Coronary artery (tissue), 2 donors: ENCODE results near the gene POMC.

Experiments used
- DNase-seq: peaks from one replicate; pipeline ENCODE4 v3.0.0-alpha.2; 2017; ENCODE audit warnings: low spot score
- H3K27ac ChIP-seq, 2 donors: fragments of 200-600 bp; sonication (generic); one replicate each; pipeline ENCODE4 v1.5.1; 2016 to 2019
- H3K4me3 ChIP-seq: fragments of 200-600 bp; sonication (generic); 2 replicates; pipeline ENCODE4 v1.5.1; 2016; ENCODE audit warnings: mild to moderate bottlenecking, moderate library complexity
- TF ChIP-seq, protein P1 (sequence below): fragments of 200-600 bp; sonication (generic); IDR thresholded peaks from one replicate; pipeline ENCODE4 v1.5.1; 2019; ENCODE audit warnings: antibody characterized with exemption

Gene POMC

DNA sequence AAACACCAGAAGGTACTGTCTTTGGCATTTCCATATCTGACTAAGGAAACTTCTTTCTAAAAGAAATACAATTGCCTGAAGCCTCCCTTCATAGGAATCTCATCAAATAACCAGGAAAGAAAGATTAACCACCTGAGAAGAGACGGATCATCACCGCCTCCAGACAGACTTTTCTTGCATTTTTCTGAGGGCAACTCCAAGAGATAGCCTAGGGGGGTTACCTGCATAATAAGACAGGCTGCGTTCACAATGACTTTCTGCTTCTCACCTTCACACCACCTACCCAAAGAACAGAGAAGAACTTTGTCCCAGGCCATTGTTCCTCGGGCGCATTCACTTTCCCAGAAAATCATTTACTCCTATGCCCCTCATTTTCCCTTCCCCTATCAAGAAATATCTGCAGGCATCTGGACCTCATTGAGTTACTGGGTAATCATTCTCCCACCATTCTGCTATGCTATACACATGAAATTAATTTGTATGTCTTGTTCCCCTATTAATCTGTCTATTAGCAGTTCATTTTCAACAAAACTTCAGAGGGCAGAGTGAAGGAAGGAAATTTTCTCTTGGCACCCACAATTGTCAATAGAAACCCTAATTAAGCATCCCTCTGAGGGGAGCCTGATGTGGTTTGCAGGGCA lies 8.3 kb upstream of the POMC start:
- TF ChIP-seq, protein P1, sequence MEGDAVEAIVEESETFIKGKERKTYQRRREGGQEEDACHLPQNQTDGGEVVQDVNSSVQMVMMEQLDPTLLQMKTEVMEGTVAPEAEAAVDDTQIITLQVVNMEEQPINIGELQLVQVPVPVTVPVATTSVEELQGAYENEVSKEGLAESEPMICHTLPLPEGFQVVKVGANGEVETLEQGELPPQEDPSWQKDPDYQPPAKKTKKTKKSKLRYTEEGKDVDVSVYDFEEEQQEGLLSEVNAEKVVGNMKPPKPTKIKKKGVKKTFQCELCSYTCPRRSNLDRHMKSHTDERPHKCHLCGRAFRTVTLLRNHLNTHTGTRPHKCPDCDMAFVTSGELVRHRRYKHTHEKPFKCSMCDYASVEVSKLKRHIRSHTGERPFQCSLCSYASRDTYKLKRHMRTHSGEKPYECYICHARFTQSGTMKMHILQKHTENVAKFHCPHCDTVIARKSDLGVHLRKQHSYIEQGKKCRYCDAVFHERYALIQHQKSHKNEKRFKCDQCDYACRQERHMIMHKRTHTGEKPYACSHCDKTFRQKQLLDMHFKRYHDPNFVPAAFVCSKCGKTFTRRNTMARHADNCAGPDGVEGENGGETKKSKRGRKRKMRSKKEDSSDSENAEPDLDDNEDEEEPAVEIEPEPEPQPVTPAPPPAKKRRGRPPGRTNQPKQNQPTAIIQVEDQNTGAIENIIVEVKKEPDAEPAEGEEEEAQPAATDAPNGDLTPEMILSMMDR, result no peak
- Histone ChIP-seq H3K4me3 (no peak overlapping the region), H3K27ac (no peak overlapping the region)
- no peak for DNase-seq

DNA sequence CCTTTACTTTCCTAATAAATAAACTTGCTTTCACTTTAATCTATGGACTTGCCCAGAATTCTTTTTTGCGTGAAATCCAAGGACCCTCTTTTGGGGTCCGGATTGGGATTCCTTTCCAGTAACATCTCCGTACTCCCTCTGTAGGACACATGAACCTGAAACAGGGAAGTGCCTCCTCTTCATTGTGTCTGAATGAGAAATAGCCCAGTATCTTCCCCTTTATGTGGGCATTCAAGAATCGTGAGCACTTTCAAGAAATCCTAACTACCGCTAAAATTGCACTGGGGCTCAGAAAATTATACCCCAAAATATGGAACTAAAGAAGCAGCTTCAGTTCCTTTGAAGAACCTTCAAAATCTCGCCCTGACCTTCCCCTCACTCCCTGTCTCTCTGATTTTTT lies 7.8 kb upstream of the POMC start:
- Histone ChIP-seq H3K4me3 (no peak overlapping the region), H3K27ac (no peak overlapping the region)
- TF ChIP-seq, protein P1, result no peak
- DNase-seq, result no peak

DNA sequence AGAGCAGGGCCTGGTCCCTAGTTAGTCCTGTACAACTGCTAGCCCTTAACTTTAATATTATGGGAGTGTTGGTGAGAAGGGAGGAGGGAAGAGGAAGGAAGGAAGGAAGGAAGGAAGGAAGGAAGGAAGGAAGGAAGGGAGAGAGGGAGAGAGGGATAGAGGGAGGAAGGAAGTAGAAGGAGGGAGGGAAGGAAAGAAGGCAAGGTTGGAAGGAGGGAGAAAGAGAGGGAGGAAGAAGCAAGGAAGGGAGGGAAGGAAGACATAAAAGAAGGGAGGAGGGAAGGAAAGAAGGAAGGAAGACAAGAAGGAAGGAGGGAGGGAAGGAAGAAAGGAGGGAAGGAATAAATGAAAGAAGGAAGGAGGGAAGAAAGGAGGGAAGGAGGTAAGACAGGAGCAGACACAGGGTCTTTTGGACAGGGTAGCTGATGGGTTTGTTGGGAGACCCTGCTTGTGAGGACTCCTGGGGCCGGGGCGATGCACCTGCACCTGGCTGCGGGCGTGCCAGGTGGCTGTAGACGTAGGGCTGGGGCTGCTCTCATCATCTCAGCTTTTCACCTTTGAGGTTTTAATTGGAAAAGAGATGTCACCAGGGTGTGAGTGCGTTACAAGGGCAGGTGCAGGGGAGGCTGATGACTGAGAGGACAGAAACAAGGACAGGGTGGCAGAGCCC lies 5.9 kb upstream of the POMC start:
- Histone ChIP-seq H3K27ac (no peak overlapping the region), H3K4me3 (no peak overlapping the region)
- DNase-seq, result no peak
- TF ChIP-seq, protein P1, result no peak

DNA sequence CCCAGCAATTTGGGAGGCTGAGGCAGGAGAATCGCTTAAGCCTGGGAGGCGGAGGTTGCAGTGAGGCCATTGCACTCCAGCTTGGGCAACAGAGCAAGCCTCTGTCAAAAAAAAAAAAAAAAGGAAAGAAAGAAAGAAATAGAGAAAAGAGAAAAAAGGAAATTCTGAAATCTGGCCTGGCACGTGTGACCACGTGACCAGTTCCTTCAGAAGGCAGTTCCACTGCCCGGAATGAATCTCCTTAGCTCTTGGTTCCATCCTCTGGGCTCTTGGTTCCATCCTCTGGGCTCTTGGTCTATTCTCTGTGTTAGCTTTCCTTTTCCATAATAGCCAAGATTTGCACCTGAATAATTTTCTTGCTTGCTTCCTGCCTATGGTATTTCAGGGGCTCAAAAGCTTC lies 5.3 kb upstream of the POMC start:
- DNase-seq, result no peak
- no peak overlapping the region for H3K4me3 ChIP-seq
- TF ChIP-seq, protein P1, result no peak
- H3K27ac ChIP-seq, result no peak overlapping the region

DNA sequence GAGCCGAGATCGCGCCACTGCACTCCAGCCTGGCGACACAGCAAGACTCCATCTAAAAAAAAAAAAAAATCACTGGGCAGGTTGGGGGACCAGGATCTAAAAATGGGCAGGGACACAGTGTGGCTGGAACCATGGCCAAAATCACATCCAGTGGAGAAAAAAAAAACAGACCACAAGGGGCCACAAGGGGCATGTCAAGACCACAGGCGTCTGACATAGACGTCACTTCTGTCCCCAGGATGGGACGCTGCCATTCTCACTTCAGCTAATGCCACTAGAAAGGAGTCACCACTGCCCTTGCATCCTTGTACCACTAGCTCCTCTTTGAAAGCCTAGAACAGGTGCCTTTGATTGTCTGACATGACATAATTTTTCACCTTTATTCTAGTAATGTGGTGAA lies 2.5 kb upstream of the POMC start:
- H3K4me3 ChIP-seq, result no peak overlapping the region
- H3K27ac ChIP-seq, result no peak overlapping the region
- TF ChIP-seq, protein P1, result no peak
- no peak for DNase-seq

DNA sequence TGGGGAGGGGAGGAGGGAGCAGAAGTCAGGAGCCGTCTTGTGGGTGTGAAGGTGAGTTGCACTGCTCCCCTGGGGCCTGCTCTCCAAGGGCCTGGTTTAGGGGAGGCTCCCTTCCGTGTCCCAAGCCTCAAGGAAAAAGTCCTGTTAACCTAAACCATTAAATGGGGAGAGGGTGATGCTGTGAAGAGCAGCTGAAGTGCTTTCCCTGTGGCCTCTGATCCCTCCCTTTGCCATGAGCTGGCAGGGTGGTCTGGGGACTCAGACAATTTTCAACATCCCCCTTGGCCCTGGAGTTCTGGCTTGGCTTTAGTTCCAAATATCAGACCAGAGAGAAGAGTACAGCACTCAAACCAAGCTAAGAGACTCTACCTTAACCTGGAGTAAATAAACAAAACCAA lies 692 bp upstream of the POMC start:
- H3K4me3 ChIP-seq, result no peak overlapping the region
- H3K27ac ChIP-seq, result no peak overlapping the region
- TF ChIP-seq, protein P1, result no peak
- no peak for DNase-seq
